IPS-NIHi7 (cell line): ENCODE measurements around the gene ACO2.
"Not testable (repeated sequence)": the region's sequence is repeated elsewhere in the genome, so short reads cannot be mapped to it uniquely, and the experiment has no call there.

Experiments
- DNase-seq: peaks from one replicate; pipeline ENCODE4 v3.0.0; 2012; ENCODE audit warnings: mixed read lengths; ENCODE audit errors: extremely low spot score

Gene ACO2

DNA sequence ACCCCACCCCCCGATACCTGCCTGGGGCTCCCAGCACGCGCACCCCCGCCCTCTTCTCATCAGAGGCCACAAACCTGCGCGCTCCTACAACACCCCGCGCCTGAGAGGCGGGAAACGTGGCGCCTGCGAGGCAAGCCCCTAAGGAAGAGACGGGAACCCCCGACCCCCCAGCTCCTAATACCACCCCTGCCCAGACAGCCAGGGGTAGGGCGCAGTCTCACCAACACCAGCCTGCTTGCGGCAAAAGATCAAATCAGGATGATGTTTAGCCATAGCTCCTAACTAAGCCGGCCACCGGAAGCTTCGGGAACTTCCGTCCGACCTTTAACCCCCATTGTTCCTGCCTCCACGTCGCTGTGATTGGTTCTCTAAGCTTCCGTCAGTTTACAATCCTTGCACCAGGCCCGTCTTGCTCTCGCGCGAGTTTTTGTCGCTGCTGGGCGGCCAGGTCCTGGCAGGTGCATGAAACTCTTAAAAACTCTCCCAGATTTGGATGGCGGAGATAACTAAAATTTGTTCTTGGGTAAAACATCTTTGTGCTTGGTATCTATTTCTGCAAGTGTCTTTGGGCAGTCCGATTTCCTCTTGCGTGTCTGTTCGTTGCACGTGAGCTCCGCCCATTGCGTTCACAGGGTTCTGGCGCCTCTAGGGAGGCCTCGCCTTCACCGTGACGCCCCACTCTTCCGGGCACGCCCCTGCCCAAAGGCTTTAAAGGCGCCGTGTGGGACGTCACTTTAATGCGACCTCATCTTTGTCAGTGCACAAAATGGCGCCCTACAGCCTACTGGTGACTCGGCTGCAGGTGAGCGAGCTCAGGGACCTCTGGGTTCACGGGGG is at the start of gene ACO2, which contains the start of gene PHF5A:
Gene ACO2, plus strand, starts transcription at position 737 of the 837 bp plus-strand sequence. Its CDS starts 30 bp downstream, at position 767.
Gene PHF5A, minus strand, starts transcription at position 312 of the 837 bp plus-strand sequence. Its CDS starts 39 bp downstream, at position 273.
- peak; percentile 97 for DNase-seq

- no peak for DNase-seq
These were observed 43.1 kb upstream of the ACO2 start for GRCh38 chr22:41425660-41426365.

GRCh38 chr22:41429232-41429950 is 39.5 kb upstream of the ACO2 start:
- no peak for DNase-seq

DNA sequence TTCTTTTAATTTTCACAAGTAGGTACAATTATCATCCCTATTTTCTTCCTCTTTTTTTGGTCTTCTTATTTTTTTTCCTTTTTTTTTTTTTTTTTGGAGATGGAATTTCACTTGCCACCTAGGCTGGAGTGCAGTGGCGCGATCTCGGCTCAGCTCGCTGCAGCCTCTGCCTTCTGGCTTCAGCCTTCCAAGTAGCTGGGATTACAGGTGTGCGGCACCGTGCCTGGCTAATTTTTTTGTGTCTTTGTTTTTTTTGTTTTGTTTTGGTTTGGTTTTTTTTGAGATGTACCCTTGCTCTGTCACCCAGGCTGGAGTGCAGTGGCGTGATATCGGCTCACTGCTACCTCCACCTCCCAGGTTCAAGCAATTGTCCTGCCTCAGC is 39.0 kb upstream of the ACO2 start:
- DNase-seq = no peak

GRCh38 chr22:41431656-41432055 is 37.3 kb upstream of the ACO2 start:
- DNase-seq = no peak

- not testable (repeated sequence) for DNase-seq
These were observed 35.4 kb upstream of the ACO2 start for GRCh38 chr22:41433480-41433879.

DNA sequence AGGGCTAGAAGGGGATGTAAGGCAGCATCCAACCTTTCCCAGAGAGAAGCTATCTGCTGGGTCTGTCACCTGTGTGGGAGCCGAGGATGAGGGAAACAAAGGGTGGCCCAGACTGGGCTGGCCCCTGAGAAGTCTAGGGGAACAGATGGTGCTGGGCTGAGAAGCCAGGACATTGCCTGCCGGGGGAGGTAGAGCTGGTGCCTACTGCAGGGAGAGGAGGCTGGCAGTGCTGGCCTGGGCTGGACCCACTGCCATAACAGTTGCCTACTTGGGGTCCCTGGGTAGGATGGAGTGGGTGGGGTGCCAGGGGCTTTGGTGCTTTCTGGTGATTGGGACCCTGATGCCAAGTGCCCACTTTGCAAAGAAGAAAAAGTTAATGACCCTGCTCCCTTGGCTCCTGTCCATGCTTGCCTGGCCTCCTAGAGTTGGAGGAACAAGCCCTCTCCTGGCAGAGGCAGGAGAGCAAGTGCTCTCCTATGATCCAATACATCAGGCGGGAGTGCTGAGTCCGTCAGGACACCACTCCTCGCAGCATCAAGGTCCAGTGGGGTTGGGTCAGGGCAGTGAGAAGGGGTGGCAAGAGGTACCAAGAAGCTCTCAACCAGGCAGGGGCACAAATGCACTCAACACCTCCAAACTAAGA is 34.4 kb upstream of the ACO2 start:
- not testable (repeated sequence) for DNase-seq

GRCh38 chr22:41435560-41435959 is 33.4 kb upstream of the ACO2 start:
- no peak for DNase-seq

- no peak for DNase-seq
These were observed 32.4 kb upstream of the ACO2 start for GRCh38 chr22:41436322-41437113.

- no peak for DNase-seq
These were observed 31.7 kb upstream of the ACO2 start for GRCh38 chr22:41437198-41437597.

DNA sequence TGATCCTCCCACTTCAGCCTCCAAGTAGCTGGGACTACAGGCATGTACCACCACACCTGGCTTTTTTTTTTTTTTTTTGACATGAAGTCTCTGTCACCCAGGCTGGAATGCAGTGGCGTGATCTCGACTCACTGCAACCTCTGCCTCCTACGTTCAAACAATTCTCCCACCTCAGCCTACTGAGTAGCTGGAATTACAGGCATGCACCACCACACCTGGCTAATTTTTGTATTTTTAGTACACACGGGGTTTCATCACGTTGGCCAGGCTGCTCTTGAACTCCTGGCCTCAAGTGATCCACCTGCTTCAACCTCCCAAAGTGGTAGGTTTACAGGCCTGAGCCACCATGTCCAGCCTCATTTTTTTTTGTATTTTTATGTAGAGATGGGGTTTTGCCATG is 28.4 kb upstream of the ACO2 start:
- DNase-seq = not testable (repeated sequence)

DNA sequence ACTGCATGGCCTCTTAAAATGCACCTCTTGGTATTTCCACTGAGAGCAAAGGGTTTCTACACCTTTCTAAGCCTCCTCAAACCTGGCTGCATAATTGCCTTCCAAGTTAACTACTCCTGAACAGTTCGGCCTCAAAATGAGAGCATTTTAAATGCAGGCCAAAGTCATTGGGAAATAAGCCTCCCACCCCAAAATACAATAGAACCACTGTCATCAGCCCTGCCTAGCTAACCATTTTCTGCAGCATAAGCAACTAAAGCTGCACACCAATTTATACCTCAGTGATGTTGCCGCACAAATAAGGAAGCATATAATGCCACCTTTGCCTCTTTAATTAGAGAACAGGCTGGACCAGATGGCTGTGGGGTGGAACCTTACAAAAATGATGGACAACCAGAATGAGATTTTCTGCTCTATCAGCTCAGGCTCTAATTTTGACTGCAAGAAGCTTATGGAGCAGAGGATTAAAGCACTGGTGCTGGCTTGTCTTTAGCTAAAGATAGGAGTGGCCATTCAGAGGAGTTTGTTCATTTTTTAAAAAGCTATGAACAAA is 26.6 kb upstream of the ACO2 start:
- DNase-seq = no peak

DNA sequence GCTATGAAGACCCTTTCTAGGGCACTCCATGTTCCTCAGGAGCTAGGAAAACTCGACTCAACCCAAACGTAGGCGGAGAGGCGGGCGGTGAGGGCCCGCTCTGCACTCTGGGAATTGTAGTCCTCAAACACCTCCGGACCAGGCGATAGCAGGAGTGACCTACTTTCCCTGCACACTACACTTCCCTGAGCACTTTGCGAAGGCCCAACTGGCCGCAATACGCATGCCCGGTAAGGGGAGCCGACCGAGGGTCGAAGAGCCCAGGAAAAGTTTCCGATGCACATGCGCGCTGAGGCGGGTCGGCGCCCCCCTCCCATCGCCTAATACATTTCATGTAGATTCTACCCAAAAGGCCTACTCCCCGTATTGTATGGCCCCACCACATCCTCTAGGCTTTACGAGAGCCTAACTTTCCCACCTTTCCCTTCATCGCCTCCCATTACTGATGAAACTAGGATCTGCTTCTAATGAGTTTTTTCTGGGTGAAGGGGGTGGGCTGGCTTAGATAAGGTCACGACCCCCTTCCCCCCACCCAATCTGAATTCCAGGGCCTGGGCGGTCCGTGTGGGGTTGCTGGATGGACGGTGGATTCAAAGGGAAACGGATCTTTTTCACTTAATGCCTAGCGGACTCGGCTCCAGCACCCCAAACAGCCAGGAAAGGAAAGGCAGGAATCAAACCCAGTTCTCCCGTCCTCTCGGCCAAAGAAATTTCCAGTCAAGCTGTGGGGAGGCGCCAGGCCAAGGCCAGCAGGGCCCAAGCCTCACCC is 24.4 kb upstream of the ACO2 start:
- peak; percentile 94 for DNase-seq

DNA sequence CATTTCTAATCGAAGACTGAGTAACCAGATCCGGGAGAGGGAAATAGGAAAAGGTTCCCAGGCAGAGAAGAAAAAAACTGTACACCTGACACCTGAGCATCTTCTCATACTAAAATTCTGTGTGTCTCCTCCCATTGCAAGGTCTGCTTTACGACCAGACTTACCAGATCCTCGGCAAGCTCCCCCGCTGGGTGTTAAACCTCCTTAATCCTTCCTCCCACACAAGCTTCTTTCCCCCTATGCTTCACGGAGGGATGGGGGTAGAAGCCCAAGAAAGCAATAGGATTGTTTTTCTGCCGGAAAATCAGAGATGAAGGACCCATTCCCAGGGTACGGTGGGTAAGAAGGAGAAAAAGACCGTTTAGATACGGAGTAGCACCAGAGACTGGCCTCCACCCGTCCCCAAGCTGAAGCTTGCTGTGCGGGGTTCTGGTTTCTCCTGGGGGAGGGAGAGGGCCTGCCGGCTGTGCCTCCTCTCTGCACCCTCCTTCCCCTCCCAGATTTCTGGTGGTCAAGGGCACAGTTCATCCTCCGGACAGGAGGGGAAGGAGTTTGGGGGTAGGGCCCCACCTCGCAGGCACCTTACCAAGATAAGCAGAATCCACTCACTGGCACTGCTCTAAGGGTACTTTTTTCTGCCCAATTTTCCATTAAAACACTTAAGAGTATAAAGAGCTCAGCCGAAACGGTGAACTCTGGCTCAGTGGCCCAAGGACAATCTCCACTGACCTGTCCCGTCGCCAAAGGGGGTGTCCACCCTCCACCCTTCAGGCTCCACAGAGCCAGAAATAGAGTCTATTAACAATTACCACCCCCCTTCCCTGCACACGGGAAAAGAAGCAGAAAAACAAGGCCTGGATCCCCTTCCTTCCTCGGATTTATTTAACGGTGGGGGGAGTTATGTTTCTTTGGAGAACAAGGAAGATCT is 23.5 kb upstream of the ACO2 start:
- DNase-seq = no peak

DNA sequence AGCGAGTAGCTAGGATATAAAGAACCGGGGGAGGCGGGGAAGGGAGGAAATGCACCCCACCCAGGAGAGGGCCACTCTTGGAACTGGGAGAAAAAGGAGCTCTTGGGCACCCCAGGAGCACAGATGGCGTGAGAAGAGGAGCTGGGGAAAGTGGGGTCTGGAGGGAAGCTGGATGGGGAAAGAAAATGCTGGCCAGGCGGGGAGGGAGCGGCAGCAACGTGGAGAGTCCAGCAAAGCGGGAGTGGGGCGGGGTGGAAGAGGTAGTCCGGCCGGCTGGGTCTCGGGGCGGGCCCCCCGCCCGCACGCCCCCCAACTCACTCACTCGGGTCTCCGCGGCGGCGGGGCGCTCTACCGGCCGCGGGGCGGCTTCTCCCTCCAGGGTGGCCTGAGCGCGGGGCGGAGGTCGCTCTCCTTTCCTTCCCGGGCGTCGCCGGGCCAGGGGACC is 22.8 kb upstream of the ACO2 start:
- no peak for DNase-seq

DNA sequence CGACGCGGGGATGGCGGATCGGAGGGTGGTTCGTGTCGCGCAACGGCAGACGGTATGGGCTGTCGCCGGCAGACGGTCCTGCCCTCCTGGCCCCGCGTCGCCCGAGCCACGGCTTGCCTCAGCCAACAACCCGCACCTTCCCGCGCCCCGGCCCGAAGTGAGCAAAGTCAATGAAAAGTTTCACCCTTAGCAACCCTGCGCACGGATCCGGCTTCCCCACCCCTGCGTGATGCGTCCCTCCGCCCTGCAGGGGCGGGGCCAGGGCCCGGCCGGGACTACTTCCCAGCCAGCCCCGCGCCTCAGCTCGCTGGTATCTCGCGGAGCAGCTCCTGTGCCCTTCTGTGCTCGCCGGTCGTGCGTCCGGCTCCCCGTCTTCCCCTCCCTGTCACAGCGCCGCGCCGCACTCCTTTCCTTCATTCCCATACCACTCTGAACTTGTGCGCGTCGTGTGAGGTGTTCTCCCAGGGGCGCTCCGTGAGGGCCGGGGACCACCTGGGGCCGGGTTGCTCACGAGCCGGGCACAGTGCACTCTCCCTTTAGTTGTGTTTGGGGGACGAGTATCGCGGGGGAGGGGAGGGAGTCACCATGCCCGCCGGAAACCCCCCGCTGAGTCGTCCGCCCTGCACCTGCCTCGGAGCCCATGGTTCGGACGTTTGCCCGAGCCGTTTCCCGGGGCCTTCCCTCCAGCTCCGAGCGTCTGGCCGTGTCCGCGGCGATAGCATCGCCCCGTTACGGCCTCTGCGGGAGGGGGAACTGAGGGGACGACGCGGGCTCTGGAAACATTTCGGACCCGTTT is 22.1 kb upstream of the ACO2 start, which contains the start of gene TOB2:
Gene TOB2, minus strand, starts transcription at position 163 of the 796 bp plus-strand sequence. CDS start 9,456 bp downstream, outside the sequence.
- DNase-seq = peak; percentile 78

- DNase-seq = peak; percentile 41
These were observed 21.3 kb upstream of the ACO2 start for GRCh38 chr22:41447435-41448188.
